Activated naive CD8-positive, alpha-beta T cell treated with anti-CD3 and anti-CD28 coated beads, Interleukin-2, amount 50 U/mL, for 16 hours (primary cell): ENCODE data around the gene LHX4.

ENCODE experiments used
- DNase-seq: peaks from one replicate; pipeline ENCODE4 v3.0.0-alpha.2; 2020; ENCODE audit warnings: low read depth, low spot score

Gene LHX4

DNA sequence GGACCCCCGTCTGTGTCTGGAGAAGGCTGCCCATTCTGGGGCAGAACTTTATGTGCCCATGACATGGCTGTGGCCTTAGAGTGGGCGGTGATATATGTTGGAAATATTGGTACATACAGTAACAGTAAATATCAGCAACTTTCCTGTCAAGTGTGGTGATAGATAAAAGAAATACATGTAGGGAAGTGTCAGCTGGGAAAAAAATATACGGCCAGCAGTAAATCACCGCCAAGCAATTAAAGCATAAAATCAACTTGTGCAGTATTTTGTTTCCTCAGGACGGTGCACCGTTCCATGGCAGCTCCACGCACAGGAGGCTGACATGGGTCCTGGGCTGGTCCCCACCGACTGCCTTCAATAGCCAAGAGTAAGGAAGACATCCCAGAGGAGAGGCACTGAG lies 27.4 kb downstream of the LHX4 start:
- DNase-seq: no peak

DNA sequence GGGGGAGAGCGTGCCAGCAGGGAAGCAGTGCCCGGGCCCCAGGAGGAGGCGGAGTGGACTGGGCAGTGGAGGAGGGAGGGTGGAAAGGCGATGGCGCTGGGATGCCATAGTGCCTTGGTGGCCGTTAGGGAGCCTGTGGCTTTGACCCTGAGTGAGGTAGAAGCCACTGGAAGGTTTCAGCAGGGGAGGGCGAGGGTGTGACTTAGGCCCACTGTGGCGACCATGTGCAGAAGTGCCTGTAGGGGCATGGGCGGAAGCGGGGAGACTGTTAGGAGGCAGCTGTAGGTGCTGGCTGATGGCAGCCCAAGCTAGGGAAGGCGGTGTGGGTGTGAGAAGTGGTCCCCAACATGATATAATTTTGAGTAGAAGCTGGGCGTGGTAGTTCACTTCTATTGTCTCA lies 28.2 kb downstream of the LHX4 start:
- no peak for DNase-seq

DNA sequence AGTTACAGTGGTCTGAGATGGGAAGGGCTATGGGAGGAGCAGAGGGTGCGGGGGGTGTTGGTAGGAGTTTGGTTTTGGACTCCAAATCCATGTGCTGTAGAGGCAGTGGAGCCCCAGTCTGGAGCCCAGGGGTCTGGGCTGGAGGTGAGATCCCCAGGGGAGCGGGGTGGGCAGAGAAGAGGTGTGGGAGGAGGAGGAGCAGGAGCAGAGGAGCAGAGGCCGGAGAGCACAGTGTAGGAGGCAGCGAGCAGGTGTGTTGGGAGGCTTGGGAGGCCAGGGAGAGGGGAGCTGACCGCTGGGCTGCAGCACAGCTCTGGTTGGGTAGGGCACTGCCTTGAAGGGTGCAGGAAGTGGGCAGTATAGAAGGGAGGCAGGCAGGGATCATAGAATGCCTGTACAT lies 28.9 kb downstream of the LHX4 start:
- DNase-seq: no peak

DNA sequence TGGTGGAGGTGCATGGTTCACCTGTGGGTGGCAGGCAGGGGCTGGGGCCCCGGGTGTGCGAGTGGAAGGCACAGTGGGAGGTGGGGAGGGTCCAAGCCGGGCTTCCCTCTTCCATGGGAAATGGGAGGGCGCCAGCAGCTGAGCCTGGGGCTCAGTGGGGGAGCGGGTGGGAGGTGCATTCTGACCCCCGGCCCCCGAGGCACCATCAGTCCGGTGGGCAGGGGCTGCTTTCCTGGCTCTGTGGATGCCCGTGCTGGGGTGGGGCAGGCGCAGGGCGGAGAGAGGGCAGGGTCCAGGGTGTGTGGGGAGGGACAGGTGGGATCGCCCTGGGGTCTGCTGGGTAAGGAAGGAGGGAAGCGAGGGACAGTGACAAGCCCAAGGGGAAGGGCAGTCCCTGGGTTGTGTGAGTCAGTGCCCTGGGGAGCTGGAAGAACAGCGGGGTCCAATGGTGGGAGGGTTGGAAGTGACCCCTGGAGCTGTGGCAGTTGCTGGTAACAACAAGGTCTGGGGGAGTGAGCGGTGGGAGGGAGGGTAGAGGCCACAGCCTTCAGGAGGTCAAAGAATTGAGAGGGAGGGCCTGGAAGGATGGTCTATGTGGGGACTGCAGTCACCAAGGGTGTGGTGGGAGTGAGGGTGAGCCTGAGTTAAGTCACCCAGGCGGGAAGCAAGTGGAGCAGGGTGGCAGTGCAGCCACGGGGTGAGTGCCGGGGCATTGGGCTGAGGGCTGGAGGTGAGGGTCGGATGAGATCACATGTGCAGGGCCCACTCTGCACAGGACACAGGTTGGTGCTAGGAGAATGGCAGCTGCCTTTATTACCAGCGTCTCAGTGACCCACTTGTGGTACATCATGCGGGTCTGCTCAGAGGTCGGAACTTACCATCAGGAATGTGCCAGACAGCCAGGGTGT lies 29.6 kb downstream of the LHX4 start:
- no peak for DNase-seq

DNA sequence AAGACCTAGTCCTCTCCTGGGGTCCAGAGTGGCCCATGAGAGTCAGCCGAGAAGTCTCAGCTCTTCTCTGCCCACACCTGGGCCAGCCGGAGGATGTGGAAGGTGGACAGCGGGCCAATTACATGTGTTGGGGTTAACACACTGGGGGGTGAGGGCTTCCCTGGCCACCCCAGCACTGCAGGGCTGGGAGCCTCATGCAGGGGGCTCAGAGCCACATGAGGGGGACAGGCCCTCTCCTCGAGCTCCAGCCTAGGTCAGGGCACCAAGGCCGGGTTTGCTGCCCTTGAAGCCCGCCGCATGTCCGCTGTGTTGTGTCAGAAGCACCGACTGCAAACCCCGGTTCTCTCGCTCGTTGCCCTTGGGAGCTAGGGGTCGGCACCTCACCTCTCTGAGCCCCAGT lies 30.5 kb downstream of the LHX4 start:
- DNase-seq: no peak

DNA sequence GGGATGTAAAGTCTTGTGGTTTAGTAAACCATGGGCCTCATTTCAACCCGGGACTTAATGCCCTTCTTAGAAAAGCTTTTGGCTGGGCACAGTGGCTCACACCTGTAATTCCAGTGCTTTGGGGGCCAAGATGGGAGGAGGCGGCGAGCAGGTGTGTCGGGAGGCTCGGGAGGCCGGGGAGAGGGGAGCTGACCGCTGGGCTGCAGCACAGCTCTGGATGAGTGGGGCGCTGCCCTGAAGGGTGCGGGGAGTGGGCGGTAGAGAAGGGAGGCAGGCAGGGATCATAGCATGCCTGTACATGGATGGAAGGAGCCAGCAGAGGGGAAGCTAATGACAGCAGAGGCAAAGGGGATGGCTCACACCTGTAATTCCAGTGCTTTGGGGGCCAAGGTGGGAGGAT lies 31.0 kb downstream of the LHX4 start:
- DNase-seq: no peak

DNA sequence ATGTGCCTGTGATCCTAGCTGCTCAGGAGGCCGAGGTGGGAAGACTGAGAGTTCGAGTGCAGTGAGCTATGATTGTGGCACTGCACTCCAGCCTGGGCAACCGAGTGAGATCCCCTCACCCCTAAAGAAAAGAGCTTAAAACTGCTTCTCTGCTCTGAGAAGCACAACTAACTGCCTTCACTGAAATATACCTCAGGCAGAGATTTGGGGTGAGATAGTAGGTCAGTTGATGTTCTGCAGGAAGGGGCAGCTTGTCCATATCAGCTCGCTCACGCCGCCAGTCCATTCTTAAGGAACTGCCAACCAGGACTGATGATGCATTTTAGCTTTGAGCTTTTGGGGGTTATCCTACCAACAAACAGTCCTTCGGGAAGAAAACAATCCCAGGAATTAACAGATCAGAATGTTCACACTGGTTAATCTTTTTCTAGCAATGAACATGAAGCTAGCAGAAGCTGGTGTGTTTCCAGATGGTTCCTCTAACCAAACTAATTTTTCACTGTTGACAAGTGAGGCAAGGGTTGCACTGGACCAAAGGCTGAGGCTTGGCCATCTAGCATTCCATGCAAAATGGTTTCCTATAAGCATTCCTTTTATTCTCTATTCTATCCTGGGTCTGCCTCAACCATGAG lies 31.6 kb downstream of the LHX4 start:
- no peak for DNase-seq

DNA sequence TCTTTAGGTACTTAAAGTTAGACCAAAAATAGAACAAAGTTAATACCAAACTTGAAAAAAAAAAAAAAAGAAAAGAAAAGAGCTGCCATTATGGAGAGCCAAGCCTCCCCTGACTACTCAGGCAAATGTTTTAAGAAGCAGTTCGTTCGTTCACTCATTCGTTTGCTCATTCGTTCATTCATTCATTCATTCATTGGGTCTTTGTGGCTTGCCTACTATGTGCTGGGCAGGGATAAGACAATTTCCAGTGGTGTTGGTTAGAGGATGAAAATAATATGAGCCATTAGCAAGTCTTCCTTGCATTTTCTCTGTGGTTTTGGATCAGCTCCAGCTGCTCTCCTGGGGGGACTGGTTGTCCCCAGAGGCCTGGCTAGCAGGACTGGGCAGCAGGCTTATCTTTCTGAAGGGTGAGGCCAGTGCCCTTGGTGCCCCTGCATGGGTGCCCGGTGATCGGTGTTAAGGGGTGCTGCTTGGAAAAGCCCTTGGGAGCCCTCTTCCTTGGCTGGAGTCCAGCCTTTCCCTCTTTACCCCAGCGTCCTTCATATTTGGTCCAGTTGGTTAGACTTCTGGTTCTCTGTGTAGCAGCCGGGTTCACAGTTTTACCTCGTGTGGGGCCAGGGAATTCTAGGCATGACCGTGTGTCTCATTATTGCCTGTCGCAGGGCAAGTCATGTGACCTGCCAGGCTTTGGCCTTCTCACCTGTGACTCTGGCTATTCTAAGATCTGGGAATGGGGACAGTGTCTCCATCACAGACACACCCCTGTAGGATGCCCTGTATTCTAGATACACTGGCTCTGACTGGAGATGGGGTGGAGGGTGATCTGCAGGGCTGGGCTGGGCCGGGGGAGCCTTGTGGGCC lies 32.8 kb downstream of the LHX4 start:
- DNase-seq: no peak

DNA sequence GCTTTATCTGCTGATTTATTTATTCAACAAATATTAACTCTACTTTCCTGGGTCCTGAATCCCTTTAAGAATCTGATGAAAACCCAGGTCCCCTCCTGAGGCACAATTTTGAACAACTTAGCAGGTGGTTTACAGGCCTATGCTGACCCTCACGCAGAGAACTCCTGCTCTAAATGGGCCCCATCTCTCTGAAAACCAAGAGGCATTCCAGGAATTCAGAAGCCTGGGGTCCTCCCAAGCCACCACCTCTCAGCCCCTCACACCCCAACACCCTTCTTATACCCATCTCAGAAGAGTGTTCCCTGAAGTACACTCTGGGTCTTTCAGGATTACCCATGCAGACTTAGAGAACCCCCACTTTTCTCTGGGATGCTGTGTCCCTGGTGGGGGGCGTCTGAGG lies 34.5 kb downstream of the LHX4 start:
- DNase-seq: no peak

DNA sequence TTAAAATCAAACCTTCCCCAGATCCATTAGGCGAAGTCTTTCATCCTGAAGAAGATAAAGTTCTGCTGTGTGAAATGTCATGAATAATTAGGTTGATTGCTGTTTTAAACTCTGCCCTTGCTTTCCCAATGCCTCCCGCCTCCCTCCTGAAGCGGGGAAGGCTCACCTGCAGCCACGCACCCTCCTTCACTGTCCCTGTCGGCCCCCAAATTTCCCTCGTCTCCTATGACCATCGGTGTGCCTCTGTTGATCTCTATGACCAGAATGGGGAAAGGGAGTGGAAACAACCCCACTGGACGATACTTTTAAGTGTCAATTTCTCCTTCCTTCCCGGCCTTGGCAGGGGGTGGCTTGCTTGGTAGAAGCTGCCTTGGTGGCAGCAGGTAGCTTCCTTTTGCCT lies 35.1 kb downstream of the LHX4 start:
- no peak for DNase-seq

DNA sequence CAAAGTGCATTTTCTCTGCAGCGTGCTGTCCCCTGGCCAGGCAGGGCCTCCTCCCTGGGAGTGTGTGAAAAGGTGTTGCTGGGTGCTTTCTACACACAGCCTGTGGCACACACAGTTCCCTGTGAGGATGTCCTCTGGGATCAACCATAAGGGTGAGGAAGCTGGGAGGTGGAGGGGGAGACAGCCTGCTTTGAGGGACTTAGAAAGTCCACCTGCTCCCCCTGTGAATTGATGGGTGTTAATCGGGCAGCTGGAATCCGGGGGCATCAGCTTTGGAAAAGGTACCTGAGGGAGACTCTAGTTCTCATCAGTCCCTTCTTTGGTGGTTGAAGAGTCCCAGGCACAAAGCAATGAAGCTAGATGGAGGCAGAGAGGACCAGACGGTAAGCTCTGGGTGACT lies 35.8 kb downstream of the LHX4 start:
- no peak for DNase-seq

DNA sequence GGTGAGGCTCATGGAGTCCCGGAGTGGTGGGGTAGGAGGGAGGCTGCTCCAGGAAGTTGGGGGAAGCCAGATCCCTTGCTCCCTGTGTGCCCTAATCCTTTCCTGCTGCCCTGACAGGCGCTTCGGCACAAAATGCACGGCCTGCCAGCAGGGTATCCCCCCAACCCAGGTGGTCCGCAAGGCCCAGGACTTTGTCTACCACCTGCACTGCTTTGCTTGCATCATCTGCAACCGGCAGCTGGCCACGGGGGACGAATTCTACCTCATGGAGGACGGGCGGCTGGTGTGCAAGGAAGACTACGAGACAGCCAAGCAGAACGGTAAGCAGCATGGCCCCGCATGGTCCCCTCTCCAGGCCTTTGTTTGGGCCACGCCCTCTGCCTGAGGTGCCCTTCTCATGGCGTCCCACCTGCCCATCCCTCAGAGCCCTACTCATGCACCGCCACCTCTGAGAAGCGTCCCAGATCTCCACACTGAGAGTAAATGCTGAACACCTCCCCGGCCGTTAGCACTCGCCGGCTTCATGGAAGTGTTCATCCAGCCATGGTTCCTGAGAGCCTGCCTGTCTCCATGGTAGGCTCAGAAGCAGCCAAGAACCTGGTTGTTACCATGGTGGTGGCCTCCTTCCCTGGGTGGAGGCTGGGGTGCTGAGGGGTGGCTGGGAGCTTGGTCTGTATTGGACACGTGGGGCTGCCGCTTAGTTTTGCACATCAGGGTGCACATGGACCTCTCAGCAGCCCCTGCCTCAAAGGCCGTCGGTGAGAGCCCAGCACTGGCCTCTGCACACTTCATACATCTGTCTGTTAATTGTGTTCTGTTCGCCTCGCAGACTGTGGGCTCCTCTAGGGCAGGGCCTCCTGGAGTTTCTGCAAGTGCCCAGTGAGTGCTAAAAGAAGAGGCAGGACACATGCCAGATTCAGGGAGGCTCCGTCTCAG lies 36.5 kb downstream of the LHX4 start:
- no peak for DNase-seq

DNA sequence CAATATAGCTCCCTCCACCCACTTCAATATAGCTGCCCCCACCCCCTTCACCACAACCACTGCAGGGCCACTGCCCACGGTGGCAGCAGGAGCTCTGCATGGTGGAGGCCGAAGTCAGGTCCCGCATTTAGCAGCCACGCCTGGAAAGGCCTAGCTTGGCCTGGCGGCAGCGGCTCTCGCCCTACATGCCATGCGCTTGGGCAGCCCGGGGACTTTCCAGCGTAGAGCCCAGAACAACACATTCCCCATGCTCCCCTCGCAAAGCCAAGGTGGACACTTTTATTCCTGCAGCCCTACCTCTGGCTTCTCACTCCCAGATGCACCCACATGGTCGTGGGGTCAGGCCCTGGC lies 37.1 kb downstream of the LHX4 start:
- DNase-seq: no peak

DNA sequence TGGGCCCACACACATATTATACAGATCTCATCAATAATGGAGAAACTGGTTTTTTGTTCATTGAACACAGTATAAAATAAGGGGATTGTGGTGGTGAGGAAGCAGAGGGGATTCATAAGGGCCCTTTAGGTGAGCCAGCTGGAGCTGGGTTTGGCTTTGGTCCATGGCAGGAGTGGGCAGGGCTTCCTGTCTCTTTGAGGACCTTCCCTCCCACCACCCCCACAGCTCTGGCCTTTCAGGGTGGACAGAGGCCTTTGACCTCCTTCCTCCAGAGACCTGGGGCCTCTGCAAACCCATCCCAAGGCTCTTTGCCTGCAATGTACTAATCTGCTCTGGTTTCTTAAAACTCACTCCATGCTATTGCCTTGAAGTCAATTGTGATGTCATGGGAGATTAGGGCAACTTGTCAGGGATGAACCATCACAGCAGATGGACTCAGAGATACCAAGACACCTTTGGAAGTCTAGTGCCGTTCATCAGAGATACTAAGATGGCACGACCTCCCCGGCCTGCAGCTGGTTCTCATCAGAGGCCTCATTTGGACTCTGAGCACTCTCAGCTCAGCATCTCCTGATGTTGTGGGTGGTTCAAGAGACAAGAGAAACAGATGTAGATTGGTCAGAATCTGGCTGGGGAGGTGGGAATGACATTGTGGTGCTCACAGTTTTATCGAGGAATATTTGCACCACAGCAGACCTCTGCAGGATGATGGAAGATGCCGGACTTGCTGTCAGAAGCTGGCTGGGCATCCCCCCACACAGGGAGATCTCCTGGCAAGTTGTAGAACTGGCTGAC lies 37.9 kb downstream of the LHX4 start:
- no peak for DNase-seq

DNA sequence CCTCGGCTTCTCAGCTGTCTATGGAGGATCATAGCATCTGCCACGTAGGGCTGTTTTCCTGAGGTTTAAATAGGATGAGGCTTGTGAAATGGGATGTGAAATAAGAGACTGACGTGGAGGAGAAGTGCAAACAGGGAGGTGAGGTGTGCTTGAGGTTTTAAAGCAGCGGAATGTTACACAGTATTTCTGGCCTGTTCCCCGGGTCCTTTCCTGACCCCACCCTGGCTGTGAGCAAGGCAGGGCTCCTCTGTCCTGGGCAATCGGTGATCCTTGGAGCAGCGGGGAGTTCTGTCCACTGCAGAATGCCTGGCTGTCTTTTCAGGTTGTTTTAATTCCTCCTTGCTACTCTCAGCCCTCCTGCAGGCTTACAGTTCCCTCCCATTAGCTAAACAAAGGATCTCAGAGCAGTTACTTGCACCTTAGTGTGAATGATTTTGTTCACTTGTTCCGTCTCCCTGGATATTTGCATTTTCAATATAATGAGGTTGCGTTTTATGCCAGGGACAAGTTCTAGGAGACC lies 38.6 kb downstream of the LHX4 start:
- DNase-seq: no peak

DNA sequence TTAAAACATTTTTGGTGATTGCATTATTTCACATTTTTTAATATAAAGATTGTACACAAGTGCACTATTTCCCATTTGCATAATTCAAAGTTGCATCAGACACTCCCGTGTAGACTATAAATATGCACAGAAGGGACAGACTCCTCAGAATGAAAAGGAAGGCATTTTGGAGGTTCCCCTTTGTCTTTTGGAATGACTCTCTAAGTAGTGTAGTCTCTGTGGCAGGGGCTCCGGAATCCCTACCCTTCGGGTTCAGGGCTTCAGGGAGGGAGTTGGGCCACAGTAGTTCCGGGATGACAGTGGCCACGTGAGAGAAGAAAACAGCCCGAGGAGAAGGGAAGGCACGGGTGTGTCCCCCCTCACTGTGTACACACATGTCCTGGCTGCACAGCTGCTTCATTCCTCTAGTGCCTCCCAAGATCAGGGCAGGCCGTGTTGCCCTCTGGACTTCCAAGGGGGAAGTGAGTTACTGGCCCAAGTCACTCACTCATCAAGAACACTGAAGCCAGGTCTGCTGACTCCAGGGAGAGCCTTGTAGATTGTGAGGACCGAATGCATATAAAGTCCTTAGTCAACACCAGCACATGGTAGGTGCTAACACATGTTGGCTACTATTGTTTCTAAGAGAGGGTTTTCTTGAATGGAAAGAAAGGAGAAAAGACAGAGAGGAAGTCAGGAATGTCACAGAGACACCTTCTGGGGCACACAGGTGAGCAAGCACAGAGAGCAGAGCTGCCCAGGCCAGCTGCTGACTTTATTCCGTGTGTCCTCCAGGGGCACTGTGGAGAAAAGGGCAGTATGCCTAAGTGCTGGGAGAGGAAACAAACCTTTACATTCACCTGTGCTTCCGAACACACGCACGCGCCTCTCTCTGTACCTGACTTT lies 39.8 kb downstream of the LHX4 start:
- no peak for DNase-seq

DNA sequence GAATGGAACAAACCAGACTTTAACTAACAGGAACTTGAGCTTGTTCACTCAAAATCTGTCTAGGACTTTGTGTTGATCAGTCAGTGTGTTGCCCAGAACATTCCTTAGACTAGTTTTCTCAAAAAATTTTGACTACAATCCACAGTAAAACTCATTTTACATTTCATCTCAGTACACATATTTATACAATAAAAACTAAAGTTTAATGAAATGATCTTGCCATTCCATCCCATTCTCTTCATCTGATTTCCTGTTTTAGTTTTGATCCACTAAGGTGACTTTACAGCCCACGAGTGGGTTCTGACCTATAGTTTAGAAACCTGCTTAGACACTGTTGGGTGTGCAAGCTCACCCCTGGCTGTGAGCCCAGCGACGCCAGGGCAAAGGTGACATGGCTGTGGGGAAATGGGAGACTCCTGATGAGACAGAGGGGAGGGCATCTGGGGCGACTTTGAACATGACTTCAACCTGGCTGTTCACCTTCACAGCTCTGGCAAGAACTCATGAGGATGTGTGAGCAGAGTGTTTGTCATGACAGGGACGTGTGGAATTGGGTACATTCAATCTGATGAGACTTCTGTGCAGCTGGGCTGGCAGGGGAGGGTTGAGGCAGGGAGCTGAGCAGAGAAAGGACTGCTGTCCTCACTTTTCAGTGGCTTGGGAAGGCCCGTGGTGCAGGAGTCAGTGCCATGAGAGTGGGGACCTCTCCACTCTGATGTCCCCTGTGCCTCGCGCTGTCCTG lies 40.6 kb downstream of the LHX4 start:
- no peak for DNase-seq
